HTR-8/SVneo (cell line): ENCODE results near the gene TBC1D22B.
"Not testable (repeated sequence)": the region's sequence is repeated elsewhere in the genome, so short reads cannot be mapped to it uniquely, and the experiment has no call there.

Source experiments
- DNase-seq: peaks from one replicate; pipeline ENCODE4 v3.0.0; 2011; ENCODE audit warnings: low spot score, mixed read lengths; ENCODE audit not compliant: insufficient read length
- FAIRE-seq: peaks from 2 replicates; lab custom pipeline; 2011; peaks lifted over from hg19 to GRCh38; lab: Jason Lieb, UNC

Gene TBC1D22B

GRCh38 chr6:37262446-37263026 is 5.0 kb downstream of the TBC1D22B start:
- FAIRE-seq (no peak), DNase-seq (no peak)

- no peak for DNase-seq
- no peak for FAIRE-seq
Measured at GRCh38 chr6:37265001-37265400, 7.4 kb downstream of the TBC1D22B start.

GRCh38 chr6:37265860-37266259 is 8.3 kb downstream of the TBC1D22B start:
- DNase-seq: no peak
- FAIRE-seq: no peak

- no peak for FAIRE-seq
- DNase-seq: no peak
Measured at GRCh38 chr6:37269105-37269504, 11.5 kb downstream of the TBC1D22B start.

- no peak for DNase-seq
- no peak for FAIRE-seq
Measured at GRCh38 chr6:37272834-37273566, 15.4 kb downstream of the TBC1D22B start.

- FAIRE-seq: no peak
- no peak for DNase-seq
Measured at GRCh38 chr6:37273690-37274089, 16.1 kb downstream of the TBC1D22B start.

- FAIRE-seq (no peak), DNase-seq (no peak)
Measured at GRCh38 chr6:37275350-37275749, 17.8 kb downstream of the TBC1D22B start.

- FAIRE-seq (no peak), DNase-seq (no peak)
Measured at GRCh38 chr6:37277001-37277409, 19.4 kb downstream of the TBC1D22B start.

GRCh38 chr6:37279366-37280134 is 22.0 kb downstream of the TBC1D22B start:
- no peak for DNase-seq

GRCh38 chr6:37280162-37280887 is 22.8 kb downstream of the TBC1D22B start:
- DNase-seq (no peak), FAIRE-seq (no peak)

More at GRCh38 chr6:37279366-37280134, 22.0 kb downstream of the TBC1D22B start:
- FAIRE-seq: no peak

GRCh38 chr6:37282371-37282770 is 24.8 kb downstream of the TBC1D22B start:
- FAIRE-seq (no peak), DNase-seq (no peak)

GRCh38 chr6:37283268-37283667 is 25.7 kb downstream of the TBC1D22B start:
- FAIRE-seq (no peak), DNase-seq (no peak)

- no peak for DNase-seq
Measured at GRCh38 chr6:37283671-37284151, 26.1 kb downstream of the TBC1D22B start.

GRCh38 chr6:37284781-37285180 is 27.2 kb downstream of the TBC1D22B start:
- FAIRE-seq (peak; percentile 40), DNase-seq (no peak)

More at GRCh38 chr6:37283671-37284151, 26.1 kb downstream of the TBC1D22B start:
- FAIRE-seq: no peak

- DNase-seq (no peak), FAIRE-seq (no peak)
Measured at GRCh38 chr6:37285861-37286311, 28.3 kb downstream of the TBC1D22B start.

GRCh38 chr6:37287519-37288157 is 30.1 kb downstream of the TBC1D22B start:
- FAIRE-seq (no peak), DNase-seq (no peak)

GRCh38 chr6:37288247-37288646 is 30.7 kb downstream of the TBC1D22B start:
- no peak for DNase-seq
- FAIRE-seq: no peak

- no peak for FAIRE-seq
- no peak for DNase-seq
Measured at GRCh38 chr6:37289931-37290330, 32.4 kb downstream of the TBC1D22B start.

- DNase-seq (no peak), FAIRE-seq (no peak)
Measured at GRCh38 chr6:37293426-37293825, 35.9 kb downstream of the TBC1D22B start.

- not testable (repeated sequence) for DNase-seq, FAIRE-seq
Measured at GRCh38 chr6:37297637-37298036, 40.1 kb downstream of the TBC1D22B start.
